Mesangial cell (primary cell): Measurements from ENCODE around the gene MAB21L1. TPM values are rescaled to one million over a fixed set of nuclear protein-coding genes. Genes with fewer than 3 reads are reported as not detected.

Experiments
- total RNA-seq: library from RNA; depleted of rRNA; stranded (reverse); fragments of >200 nt; gene quantifications from 2 replicates; pipeline ENCODE4 v1.2.3, GENCODE V29; 2015

Gene MAB21L1
- not detected in 2 replicates for total RNA-seq

GRCh38 chr13:35475960-35476943, at the start of gene MAB21L1:
Gene MAB21L1 (minus strand): TSS chr13:35476689. CDS start chr13:35476138, 551 bp downstream.

